GM12873 (cell line): Measurements from ENCODE around the gene EPN2.

Experiments used
- TF ChIP-seq, protein P1 (sequence below): IDR thresholded peaks from 2 replicates; pipeline ENCODE4 v1.5.1; 2012; ENCODE audit warnings: low read depth, mild to moderate bottlenecking, moderate library complexity, low read length, control low read depth; ENCODE audit not compliant: insufficient read depth; ENCODE audit errors: missing control alignments

Gene EPN2

DNA sequence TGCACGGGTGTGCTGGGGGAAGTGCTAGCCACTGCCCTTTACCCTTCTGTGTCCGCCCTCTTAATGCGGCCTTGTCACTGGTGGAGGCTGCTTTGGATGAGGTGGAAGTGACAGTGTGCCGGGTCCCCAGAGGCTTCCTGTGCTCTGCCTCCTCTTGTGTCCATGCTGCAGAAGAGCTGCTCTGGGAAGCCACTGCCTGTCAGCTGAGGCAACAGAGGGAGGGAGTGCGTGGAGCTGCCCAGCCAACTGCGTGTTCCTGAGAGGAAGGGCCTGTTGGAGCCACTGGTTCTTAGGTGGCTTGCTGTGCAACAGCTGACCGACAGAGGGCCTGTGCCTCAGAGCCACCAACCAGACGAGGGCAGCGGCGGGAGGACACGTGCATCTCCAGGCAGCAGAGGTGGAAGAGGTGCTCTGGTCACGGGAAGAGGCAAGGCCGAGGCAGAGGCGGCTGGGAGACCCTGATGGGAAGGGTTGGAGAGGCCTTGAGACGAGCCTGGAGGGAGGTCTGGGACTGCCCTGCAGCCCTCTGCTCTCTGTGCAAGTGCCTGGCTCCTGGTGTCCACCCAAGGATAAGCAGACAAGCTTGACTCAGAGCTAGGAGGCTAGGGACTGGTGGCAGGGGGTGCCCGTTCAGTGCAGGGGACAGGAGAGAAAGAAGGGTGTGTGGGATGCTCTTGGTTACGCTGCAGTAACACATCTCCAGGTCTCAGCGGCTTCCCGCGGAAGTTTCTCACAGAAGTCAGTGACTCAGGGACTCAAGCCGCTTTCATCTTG, 100.0 kb downstream of the EPN2 start:
- TF ChIP-seq, protein P1, sequence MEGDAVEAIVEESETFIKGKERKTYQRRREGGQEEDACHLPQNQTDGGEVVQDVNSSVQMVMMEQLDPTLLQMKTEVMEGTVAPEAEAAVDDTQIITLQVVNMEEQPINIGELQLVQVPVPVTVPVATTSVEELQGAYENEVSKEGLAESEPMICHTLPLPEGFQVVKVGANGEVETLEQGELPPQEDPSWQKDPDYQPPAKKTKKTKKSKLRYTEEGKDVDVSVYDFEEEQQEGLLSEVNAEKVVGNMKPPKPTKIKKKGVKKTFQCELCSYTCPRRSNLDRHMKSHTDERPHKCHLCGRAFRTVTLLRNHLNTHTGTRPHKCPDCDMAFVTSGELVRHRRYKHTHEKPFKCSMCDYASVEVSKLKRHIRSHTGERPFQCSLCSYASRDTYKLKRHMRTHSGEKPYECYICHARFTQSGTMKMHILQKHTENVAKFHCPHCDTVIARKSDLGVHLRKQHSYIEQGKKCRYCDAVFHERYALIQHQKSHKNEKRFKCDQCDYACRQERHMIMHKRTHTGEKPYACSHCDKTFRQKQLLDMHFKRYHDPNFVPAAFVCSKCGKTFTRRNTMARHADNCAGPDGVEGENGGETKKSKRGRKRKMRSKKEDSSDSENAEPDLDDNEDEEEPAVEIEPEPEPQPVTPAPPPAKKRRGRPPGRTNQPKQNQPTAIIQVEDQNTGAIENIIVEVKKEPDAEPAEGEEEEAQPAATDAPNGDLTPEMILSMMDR: no peak

DNA sequence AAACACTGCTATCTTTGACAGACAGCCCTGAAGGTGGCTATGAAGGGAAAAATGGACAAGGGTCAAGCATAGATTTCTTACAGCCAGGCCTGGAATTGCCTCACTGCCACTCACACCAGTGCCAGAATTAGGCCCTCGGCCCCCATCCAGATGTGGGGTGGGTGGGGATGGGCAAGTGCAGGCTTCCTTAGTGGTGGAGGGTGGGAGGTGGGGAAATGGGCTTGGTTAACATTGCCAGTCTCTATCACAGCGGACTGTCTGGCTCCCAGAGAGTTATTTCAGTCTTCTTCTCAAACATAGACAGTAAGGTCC, 100.5 kb downstream of the EPN2 start:
- TF ChIP-seq, protein P1: no peak

DNA sequence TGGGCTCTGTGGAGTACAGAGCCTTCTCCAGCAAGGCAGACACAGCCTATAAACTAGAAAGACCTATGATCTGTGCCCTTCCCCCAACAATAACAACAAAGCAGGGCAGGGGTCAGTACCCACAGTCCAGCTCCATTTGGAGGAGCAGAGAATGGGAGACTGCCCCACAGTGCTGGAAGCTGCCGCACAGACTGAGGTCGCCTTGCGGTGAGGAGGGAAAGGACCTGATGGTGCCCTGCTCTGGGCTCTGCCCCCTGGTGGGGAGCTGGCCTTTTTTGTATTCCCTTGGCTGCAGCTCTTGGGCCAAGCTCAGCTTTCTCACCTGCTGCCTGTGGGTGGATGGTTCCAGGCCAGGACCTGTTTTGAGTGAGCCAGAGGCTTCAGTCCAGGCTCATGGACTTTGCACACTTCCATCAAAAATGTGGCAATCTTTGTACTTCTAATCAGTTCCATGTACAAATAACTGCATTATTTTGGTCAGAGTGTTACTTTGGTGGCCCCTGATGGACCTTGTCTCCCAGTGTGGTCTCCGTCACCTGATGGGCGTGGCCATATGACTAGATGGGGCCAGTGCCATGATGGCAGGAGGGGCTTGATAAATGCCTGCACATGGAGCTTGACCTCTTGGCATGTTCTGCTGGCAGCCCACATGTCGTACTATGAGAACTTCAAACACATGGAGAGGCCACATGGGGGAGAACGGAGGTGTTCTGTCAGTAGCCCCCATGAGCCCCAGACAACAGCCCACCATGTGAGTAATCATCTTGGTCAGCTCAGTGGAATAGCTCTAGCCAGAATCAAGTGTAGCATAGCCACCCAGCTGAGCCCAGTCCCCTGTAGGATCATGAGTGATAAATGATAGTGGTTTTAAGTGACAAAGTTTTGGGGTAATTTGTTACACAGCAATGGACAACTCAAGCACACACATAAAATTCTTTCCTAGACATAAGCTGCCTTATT, 101.1 kb downstream of the EPN2 start:
- TF ChIP-seq, protein P1: peak; percentile 95

DNA sequence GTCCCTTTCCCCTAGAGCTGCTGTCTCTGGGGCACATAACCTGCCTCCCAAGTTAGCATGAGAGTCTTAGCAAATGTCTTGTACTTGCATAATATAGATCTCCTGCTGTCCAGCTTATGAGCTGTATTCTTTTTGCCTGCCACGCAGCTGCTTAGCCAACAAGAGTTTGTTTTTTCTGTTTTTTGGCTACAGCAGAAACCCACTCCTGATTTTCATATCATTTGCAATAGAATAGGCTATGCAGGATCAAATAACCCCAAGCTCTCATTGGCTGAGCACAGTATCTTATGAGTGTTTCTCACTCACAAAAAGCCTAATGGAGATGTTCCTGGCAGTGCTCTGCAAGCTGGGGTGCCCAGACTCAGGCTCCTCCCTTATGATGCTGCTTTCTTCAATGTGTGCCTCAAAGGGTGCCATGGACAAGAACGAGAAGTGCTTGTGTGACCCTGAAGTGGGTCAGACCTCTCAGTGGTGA, 102.2 kb downstream of the EPN2 start:
- TF ChIP-seq, protein P1: no peak

DNA sequence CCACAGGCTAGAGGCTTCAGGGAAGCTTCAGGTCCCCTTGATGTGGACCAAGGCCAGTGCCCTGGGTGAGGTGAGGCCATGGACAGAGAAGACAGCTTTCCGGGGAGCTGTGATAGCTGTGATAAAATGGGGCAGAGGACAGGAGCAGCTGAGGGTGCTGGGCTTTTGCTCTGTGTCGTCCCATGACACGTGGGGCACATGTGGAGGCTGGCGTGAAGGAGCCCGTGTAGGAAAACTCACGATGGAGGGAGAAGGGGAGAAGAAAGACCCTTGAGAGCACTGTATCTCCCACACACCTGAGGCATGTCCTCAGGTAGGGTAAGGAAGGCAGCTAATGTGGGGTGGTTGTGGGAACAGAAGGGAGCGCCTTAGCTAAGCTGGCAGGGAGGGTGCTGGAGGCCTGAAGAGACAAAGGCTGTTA, 104.1 kb downstream of the EPN2 start:
- TF ChIP-seq, protein P1: no peak

DNA sequence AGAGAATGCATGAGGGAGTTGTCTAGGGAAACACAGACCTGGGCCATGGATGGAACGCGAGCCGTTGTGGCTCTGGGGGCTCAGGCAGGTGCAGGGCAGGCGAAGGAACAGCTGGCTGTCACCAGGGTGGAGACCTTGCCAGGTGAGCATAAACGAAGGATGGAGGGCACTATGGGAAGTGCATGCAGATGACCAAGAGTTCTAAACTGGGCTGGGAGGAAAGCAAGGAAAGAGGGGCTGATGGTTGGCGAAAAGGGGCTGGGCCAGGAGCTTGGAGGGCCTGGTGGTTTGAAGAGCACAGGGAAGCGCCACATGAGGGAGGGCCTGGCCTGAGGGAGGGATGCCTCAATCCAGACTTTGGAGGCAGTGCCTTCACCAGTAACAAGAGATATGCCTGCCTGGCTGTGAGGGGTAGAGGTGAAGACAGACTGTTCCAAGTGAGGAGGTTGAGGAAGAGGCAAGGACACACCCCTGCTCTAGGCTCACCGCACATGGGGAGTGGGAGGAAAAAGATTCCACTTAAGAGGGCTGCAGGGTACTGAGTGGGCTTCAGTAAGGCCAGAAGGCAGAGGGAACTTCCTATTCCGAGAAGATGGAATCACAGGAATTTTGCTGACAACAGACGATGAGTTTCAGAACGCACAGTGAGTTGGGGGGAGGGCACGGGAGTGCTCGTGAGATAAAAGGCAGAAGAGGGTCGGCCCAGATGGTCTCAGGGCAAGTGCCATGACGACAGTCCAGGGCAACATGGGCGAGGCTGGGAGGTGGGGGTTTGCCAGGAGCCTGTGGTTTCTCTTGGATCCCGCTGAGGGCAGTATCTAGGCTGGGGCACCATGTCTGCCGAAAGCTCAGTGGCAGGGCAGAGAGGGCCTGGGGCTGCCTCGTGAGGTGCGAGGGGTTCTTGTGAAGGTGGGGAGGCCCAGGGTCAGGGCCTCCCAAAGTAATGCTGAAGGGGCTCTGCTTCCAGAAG, 104.8 kb downstream of the EPN2 start:
- TF ChIP-seq, protein P1: no peak
